HG02571 (cell line): ENCODE results near the gene TENT4A.

Experiments
- ATAC-seq: cut with Tn5 transposase; IDR thresholded peaks from one replicate; pipeline ENCODE4 v1.9.1; 2021; ENCODE audit warnings: mild to moderate bottlenecking, moderate library complexity; ENCODE audit not compliant: unreplicated experiment

Gene TENT4A

GRCh38 chr5:6700074-6700684, 13.1 kb upstream of the TENT4A start:
- ATAC-seq = no peak

GRCh38 chr5:6700685-6701355, 12.4 kb upstream of the TENT4A start:
- ATAC-seq = no peak

- ATAC-seq = no peak
Measured at GRCh38 chr5:6701491-6701890, 11.7 kb upstream of the TENT4A start.

GRCh38 chr5:6702633-6703032, 10.6 kb upstream of the TENT4A start:
- ATAC-seq = no peak

GRCh38 chr5:6703806-6704205, 9.4 kb upstream of the TENT4A start:
- ATAC-seq = no peak

- ATAC-seq = no peak
Measured at GRCh38 chr5:6704361-6704851, 8.8 kb upstream of the TENT4A start.

- peak; percentile 77 for ATAC-seq
Measured at GRCh38 chr5:6705088-6705487, 8.1 kb upstream of the TENT4A start.

- ATAC-seq = no peak
Measured at GRCh38 chr5:6705959-6706358, 7.3 kb upstream of the TENT4A start.

- ATAC-seq = no peak
Measured at GRCh38 chr5:6707852-6708251, 5.4 kb upstream of the TENT4A start.

GRCh38 chr5:6708814-6709213, 4.4 kb upstream of the TENT4A start:
- no peak for ATAC-seq

- ATAC-seq = no peak
Measured at GRCh38 chr5:6710070-6710469, 3.2 kb upstream of the TENT4A start.

GRCh38 chr5:6710551-6711318, 2.5 kb upstream of the TENT4A start:
- ATAC-seq = no peak

- no peak for ATAC-seq
Measured at GRCh38 chr5:6711409-6712141, 1.7 kb upstream of the TENT4A start.

- ATAC-seq = no peak
Measured at GRCh38 chr5:6712142-6712576, 1.1 kb upstream of the TENT4A start.

- ATAC-seq = peak; percentile 52
Measured at GRCh38 chr5:6712577-6713273, 507 bp upstream of the TENT4A start.

GRCh38 chr5:6714226-6715041, 1.2 kb downstream of the TENT4A start:
- ATAC-seq = no peak

GRCh38 chr5:6715271-6715670, 2.0 kb downstream of the TENT4A start:
- ATAC-seq = no peak

- ATAC-seq = no peak
Measured at GRCh38 chr5:6715758-6716628, 2.8 kb downstream of the TENT4A start.
